Spleen (tissue), 7 donors: Measurements from ENCODE around the gene APOL3.

Source experiments
- POLR2A ChIP-seq, 3 donors: fragments of 450-650 bp; IDR thresholded peaks; one replicate each; pipeline ENCODE4 v1.5.1; 2017; ENCODE audit warnings: antibody characterized with exemption in 3 of 3, mild to moderate bottlenecking in 1 of 3
- POLR2AphosphoS5 ChIP-seq, 3 donors: sonication (generic); formaldehyde crosslinking; IDR thresholded peaks; one replicate each; pipeline ENCODE4 v1.5.1; 2017; ENCODE audit warnings: antibody characterized with exemption in 3 of 3
- TF ChIP-seq, protein P1 (sequence below), 11 experiments: fragments of 200-600 bp in 7 of 11; fragments of 450-650 bp in 4 of 11; sonication (generic) in 4 of 11; IDR thresholded peaks in 8 of 11; conservative IDR thresholded peaks in 3 of 11; 1 replicate in 7 of 11; 2 replicates in 4 of 11; pipeline versions ENCODE4 v1.4.0 to v1.8.0; 2016 to 2021; ENCODE audit warnings: antibody characterized with exemption in 11 of 11, inconsistent platforms in 4 of 11, mild to moderate bottlenecking in 1 of 11
- donor health status: DM: no; HTN: no; CAD: no; lungs with moderate emphysema.
- donor health status: DM: no; HTN: no; CAD: no.
- donor health status: DM: no; HTN: no; CAD: no.

DNA sequence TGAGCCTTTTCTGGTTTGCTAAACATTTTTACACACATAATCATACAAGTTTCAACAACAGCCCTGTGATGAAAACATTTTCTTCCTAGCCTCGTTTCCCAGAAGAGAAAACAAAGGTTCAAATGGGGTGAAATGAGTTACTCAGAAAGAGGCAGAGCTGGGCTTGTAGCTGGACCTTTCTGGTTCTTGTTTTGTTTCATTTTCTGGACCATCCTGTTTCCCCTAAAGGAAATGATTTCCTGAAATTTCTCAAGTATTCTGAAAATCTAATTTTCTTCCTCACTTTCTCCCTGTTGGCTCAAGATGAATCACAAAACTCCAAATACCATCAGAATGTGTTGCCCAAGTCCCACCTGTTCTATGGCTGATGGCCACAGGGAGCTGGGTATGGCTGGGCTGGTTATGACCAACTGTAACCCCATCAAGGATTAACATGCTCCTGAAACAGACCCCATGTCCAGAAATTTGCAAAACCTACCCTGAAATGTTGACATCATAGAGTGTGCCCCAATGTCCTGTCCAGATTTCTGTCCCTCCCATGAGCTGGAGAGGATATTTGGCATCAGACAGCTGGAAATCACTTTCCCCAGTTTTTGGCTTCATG, 47.7 kb upstream of the APOL3 start:
- TF ChIP-seq POLR2A (IDR thresholded peaks at IDR 0.05) (no peak), POLR2AphosphoS5 (IDR thresholded peaks at IDR 0.05) (no peak)
- TF ChIP-seq, protein P1, sequence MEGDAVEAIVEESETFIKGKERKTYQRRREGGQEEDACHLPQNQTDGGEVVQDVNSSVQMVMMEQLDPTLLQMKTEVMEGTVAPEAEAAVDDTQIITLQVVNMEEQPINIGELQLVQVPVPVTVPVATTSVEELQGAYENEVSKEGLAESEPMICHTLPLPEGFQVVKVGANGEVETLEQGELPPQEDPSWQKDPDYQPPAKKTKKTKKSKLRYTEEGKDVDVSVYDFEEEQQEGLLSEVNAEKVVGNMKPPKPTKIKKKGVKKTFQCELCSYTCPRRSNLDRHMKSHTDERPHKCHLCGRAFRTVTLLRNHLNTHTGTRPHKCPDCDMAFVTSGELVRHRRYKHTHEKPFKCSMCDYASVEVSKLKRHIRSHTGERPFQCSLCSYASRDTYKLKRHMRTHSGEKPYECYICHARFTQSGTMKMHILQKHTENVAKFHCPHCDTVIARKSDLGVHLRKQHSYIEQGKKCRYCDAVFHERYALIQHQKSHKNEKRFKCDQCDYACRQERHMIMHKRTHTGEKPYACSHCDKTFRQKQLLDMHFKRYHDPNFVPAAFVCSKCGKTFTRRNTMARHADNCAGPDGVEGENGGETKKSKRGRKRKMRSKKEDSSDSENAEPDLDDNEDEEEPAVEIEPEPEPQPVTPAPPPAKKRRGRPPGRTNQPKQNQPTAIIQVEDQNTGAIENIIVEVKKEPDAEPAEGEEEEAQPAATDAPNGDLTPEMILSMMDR (IDR thresholded peaks at IDR 0.05 in 8 of 11, conservative IDR thresholded peaks at IDR 0.05 in 3 of 11), result no peak
